ENCODE results near the gene PTPRF. TPM values are rescaled to one million over a fixed set of nuclear protein-coding genes. Genes with fewer than 3 reads are reported as not detected.

The PTPRF gene
- total and polyA plus RNA-seq, 8 donors: 123 to 279 (median 195) TPM

- Histone ChIP-seq H3K4me1 (peaks cover 3 to 8% of the 10 kb centered on the region in 2 donors), H3K36me3 (no peaks in the 10 kb centered on the region), H3K4me3 (no peak overlapping the region), H3K27ac (no peak overlapping the region), H3K27me3 (peaks cover 0 to 17% of the 10 kb centered on the region in 2 donors), H3K9me3 (no peaks in the 10 kb centered on the region)
- DNase-seq (no peak), ATAC-seq (no peak)
- intact Hi-C loops (cut with DNase I): no loop called here
- no peak for TF ChIP-seq CTCF (IDR thresholded peaks at IDR 0.05)
Measured at GRCh38 chr1:43526002-43526401, 4.7 kb upstream of the PTPRF start.

GRCh38 chr1:43527111-43527878, 3.4 kb upstream of the PTPRF start:
- H3K36me3 ChIP-seq: no peaks in the 10 kb centered on the region
- TF ChIP-seq CTCF (IDR thresholded peaks at IDR 0.05): no peak
- no peak for DNase-seq

GRCh38 chr1:43529206-43529731, 1.4 kb upstream of the PTPRF start:
- intact Hi-C loops (cut with DNase I): no loop called here
- Histone ChIP-seq H3K9me3 (no peaks in the 10 kb centered on the region), H3K27me3 (peaks cover 0 to 37% of the 10 kb centered on the region in 2 donors), H3K36me3 (no peaks in the 10 kb centered on the region), H3K4me1 (peaks cover 3 to 23% of the 10 kb centered on the region in 2 donors), H3K4me3 (no peak overlapping the region), H3K27ac (no peak overlapping the region)
- peak; percentile 89 to 94 for TF ChIP-seq CTCF (IDR thresholded peaks at IDR 0.05)
- peak; percentile 79 for ATAC-seq
- DNase-seq: peak; percentile 73 to 93 (median 81)

More at GRCh38 chr1:43527111-43527878, 3.4 kb upstream of the PTPRF start:
- no peaks in the 10 kb centered on the region for H3K9me3 ChIP-seq
- intact Hi-C loops (cut with DNase I): no loop called here
- H3K4me1 ChIP-seq: peaks cover 3 to 17% of the 10 kb centered on the region in 2 donors
- no peak overlapping the region for H3K4me3 ChIP-seq
- no peak overlapping the region for H3K27ac ChIP-seq
- no peak for ATAC-seq
- peaks cover 0 to 29% of the 10 kb centered on the region in 2 donors for H3K27me3 ChIP-seq

- peak overlapping the region; percentile 44 to 62 for H3K4me3 ChIP-seq
- H3K27me3 ChIP-seq: peaks cover 0 to 37% of the 10 kb centered on the region in 2 donors
- no peak for TF ChIP-seq CTCF (IDR thresholded peaks at IDR 0.05)
- peak overlapping the region; percentile 62 to 64 for H3K27ac ChIP-seq
- peak; percentile 62 for ATAC-seq
- no peaks in the 10 kb centered on the region for H3K9me3 ChIP-seq
- DNase-seq: peak in 1 of 4 donors; percentile 50
- intact Hi-C loops (cut with DNase I): no loop called here
- H3K4me1 ChIP-seq: peaks cover 3 to 23% of the 10 kb centered on the region in 2 donors
- no peaks in the 10 kb centered on the region for H3K36me3 ChIP-seq
Measured at GRCh38 chr1:43531107-43531905, 623 bp downstream of the PTPRF start.

Data from left lung (tissue), 10 donors.